Lower lobe of right lung (tissue), 2 donors: Measurements from ENCODE around the gene RASGRP2. TPM values are rescaled to one million over a fixed set of nuclear protein-coding genes. Genes with fewer than 3 reads are reported as not detected.
"Not testable (repeated sequence)": the region's sequence is repeated elsewhere in the genome, so short reads cannot be mapped to it uniquely, and the experiment has no call there.

Experiments
- ATAC-seq, 2 donors: fragments of 200-7000 bp; cut with Tn5 transposase; one replicate each; pipeline ENCODE4 v1.9.1; 2020 to 2022; ENCODE audit warnings: mild to moderate bottlenecking in 2 of 2, moderate library complexity in 2 of 2
- DNase-seq: peaks from one replicate; pipeline ENCODE4 v3.0.0-alpha.2; 2020
- H3K27ac ChIP-seq: fragments of 200-600 bp; one replicate; pipeline ENCODE4 v1.8.0; 2022
- H3K27me3 ChIP-seq: fragments of 200-600 bp; one replicate; pipeline ENCODE4 v1.8.0; 2022; ENCODE audit warnings: low read depth
- H3K36me3 ChIP-seq: fragments of 200-600 bp; one replicate; pipeline ENCODE4 v1.8.0; 2022; ENCODE audit warnings: mild to moderate bottlenecking
- H3K4me1 ChIP-seq: fragments of 200-600 bp; one replicate; pipeline ENCODE4 v1.8.0; 2022
- H3K4me3 ChIP-seq: fragments of 200-600 bp; one replicate; pipeline ENCODE4 v1.8.0; 2022; ENCODE audit warnings: mild to moderate bottlenecking
- H3K9me3 ChIP-seq: fragments of 200-600 bp; one replicate; pipeline ENCODE4 v1.8.0; 2022
- CTCF ChIP-seq: fragments of 200-600 bp; IDR thresholded peaks from one replicate; pipeline ENCODE4 v1.8.0; 2022; ENCODE audit warnings: antibody characterized with exemption, mild to moderate bottlenecking
- intact Hi-C: fragments of 100-400 bp; cut with DNase I; formaldehyde crosslinking; loops from one replicate; pipeline ENCODE4 v1.11.0; 2022
- total RNA-seq: library from RNA; stranded (reverse); fragmentation: NEBNext Ultra II Directional; extraction: Animal tissue kit (Norgen Biotek cat#: 25700); gene quantifications from one replicate; pipeline ENCODE4 v1.2.1, GENCODE V29; 2021
- donor health status: DM: no; HTN: yes; CAD: no; lungs with severe emphysema.

Gene RASGRP2
- total RNA-seq, 1 donor from 2014 or later, result 30.4 TPM

- Histone ChIP-seq H3K36me3 (no peaks in the 10 kb centered on the region), H3K4me1 (no peaks in the 10 kb centered on the region), H3K27ac (no peak overlapping the region), H3K9me3 (no peaks in the 10 kb centered on the region), H3K27me3 (peaks cover 20% of the 10 kb centered on the region), H3K4me3 (no peak overlapping the region)
- intact Hi-C loops, result no loop called here
- ATAC-seq (no peak), DNase-seq (no peak)
- TF ChIP-seq CTCF, result no peak
Measured at GRCh38 chr11:64703048-64703447, 40.9 kb downstream of the RASGRP2 start.

- H3K36me3 ChIP-seq, H3K27me3 ChIP-seq, ATAC-seq, H3K4me1 ChIP-seq, DNase-seq, H3K27ac ChIP-seq, H3K9me3 ChIP-seq, H3K4me3 ChIP-seq, intact Hi-C loops: not testable (repeated sequence)
Measured at GRCh38 chr11:64701956-64702355, 42.0 kb downstream of the RASGRP2 start.

GRCh38 chr11:64698427-64698826, 45.5 kb downstream of the RASGRP2 start:
- ATAC-seq (no peak), DNase-seq (no peak)
- intact Hi-C loops, result no loop called here
- Histone ChIP-seq H3K27me3 (peaks cover 30% of the 10 kb centered on the region), H3K36me3 (no peaks in the 10 kb centered on the region), H3K4me1 (no peaks in the 10 kb centered on the region), H3K27ac (no peak overlapping the region), H3K9me3 (no peaks in the 10 kb centered on the region), H3K4me3 (no peak overlapping the region)
- no peak for TF ChIP-seq CTCF

- Histone ChIP-seq H3K9me3 (no peaks in the 10 kb centered on the region), H3K4me1 (no peaks in the 10 kb centered on the region), H3K4me3 (no peak overlapping the region), H3K27me3 (peaks cover 30% of the 10 kb centered on the region), H3K36me3 (no peaks in the 10 kb centered on the region), H3K27ac (no peak overlapping the region)
- DNase-seq (no peak), ATAC-seq (no peak)
- intact Hi-C loops, result no loop called here
- TF ChIP-seq CTCF, result no peak
Measured at GRCh38 chr11:64697663-64698375, 46.1 kb downstream of the RASGRP2 start.

GRCh38 chr11:64696045-64696444, 47.9 kb downstream of the RASGRP2 start:
- Histone ChIP-seq H3K36me3 (no peaks in the 10 kb centered on the region), H3K27me3 (peaks cover 35% of the 10 kb centered on the region), H3K9me3 (no peaks in the 10 kb centered on the region), H3K27ac (no peak overlapping the region), H3K4me1 (no peaks in the 10 kb centered on the region), H3K4me3 (no peak overlapping the region)
- intact Hi-C loops, result no loop called here
- no peak for DNase-seq
- ATAC-seq, result no peak
- TF ChIP-seq CTCF, result no peak

- DNase-seq (no peak), ATAC-seq (no peak)
- H3K4me1 ChIP-seq, result no peaks in the 10 kb centered on the region
- intact Hi-C loops, result no loop called here
- H3K36me3 ChIP-seq, result no peaks in the 10 kb centered on the region
- H3K9me3 ChIP-seq, result no peaks in the 10 kb centered on the region
- no peak for TF ChIP-seq CTCF
- H3K27me3 ChIP-seq, result peaks cover 35% of the 10 kb centered on the region
- no peak overlapping the region for H3K4me3 ChIP-seq
- H3K27ac ChIP-seq, result no peak overlapping the region
Measured at GRCh38 chr11:64695548-64695947, 48.4 kb downstream of the RASGRP2 start.
